Activated naive CD8-positive, alpha-beta T cell (primary cell): ENCODE results near the gene NFKBIA.

ENCODE experiments used
- H3K27ac Mint-ChIP-seq: one replicate; pipeline ENCODE4 v1.8.0; 2021; ENCODE audit warnings: mixed read lengths
- H3K27me3 Mint-ChIP-seq: one replicate; pipeline ENCODE4 v1.8.0; 2021; ENCODE audit warnings: mixed read lengths
- H3K36me3 Mint-ChIP-seq: one replicate; pipeline ENCODE4 v1.8.0; 2021; ENCODE audit warnings: mixed read lengths
- H3K4me1 Mint-ChIP-seq: one replicate; pipeline ENCODE4 v1.8.0; 2021; ENCODE audit warnings: low read depth, mixed read lengths
- H3K4me3 Mint-ChIP-seq: one replicate; pipeline ENCODE4 v1.8.0; 2021; ENCODE audit warnings: mild to moderate bottlenecking, mixed read lengths
- H3K9me3 Mint-ChIP-seq: one replicate; pipeline ENCODE4 v1.8.0; 2021; ENCODE audit warnings: low read depth, mixed read lengths

The NFKBIA gene

GRCh38 chr14:35353409-35354172, 51.0 kb downstream of the NFKBIA start:
- Mint-ChIP-seq H3K9me3 (no peaks in the 10 kb centered on the region), H3K27me3 (no peaks in the 10 kb centered on the region), H3K36me3 (no peaks in the 10 kb centered on the region), H3K4me1 (peaks cover 34% of the 10 kb centered on the region), H3K4me3 (no peak overlapping the region), H3K27ac (peak overlapping the region; percentile 0)

DNA sequence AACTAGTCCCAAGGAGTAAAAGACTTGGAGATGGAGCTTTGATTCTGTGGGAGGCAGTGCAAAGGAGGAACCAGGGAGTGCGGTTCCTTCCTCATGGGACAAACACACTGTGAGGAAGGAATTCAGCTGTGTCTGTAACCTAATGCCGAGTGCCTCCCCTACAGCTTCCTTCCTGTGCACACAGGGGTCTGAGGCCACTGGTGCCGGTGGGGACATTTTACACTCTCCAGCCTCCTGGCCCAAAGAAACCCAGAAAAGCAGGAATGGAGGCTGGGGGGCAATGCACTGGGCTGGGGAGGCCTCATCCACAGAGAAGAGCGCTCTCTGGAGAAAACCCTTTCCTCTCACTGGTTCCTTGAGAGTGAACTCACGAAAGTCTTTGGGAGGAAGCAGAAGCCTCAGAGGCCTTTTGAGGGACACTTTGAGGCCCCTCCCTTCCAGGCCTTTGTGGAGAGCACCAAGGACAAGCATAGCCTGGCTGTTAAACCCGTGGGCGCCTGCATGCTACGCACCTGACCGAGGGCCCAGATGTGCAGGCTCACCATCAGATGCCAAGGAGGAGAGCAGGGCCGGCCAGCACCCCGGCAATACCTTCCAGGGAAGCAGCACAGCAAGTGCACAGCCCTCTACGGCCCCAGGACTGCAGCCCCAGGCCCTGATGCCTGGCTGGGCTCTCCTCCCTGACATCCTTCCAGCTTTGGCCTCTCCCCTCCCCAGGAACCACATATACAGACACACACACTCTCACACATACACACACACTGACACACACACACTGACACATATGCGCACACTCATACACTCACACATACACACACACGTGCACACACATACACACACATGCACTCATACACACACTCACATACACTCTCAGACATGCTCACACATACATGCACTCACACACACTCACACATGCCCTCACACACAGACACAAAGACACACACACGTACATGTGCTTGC, 52.0 kb downstream of the NFKBIA start:
- peaks cover 40% of the 10 kb centered on the region for H3K4me1 Mint-ChIP-seq
- H3K27me3 Mint-ChIP-seq, result no peaks in the 10 kb centered on the region
- H3K27ac Mint-ChIP-seq, result peak overlapping the region; percentile 0
- no peaks in the 10 kb centered on the region for H3K36me3 Mint-ChIP-seq
- H3K9me3 Mint-ChIP-seq, result no peaks in the 10 kb centered on the region
- H3K4me3 Mint-ChIP-seq, result no peak overlapping the region

- H3K27ac Mint-ChIP-seq, result peak overlapping the region; percentile 77
Observed at GRCh38 chr14:35351897-35352273, 52.7 kb downstream of the NFKBIA start.

More at GRCh38 chr14:35351897-35352273, 52.7 kb downstream of the NFKBIA start:
- H3K36me3 Mint-ChIP-seq, result no peaks in the 10 kb centered on the region
- H3K9me3 Mint-ChIP-seq, result no peaks in the 10 kb centered on the region
- H3K4me1 Mint-ChIP-seq, result peaks cover 43% of the 10 kb centered on the region
- H3K27me3 Mint-ChIP-seq, result no peaks in the 10 kb centered on the region
- no peak overlapping the region for H3K4me3 Mint-ChIP-seq
